Astrocyte of the spinal cord (primary cell): ENCODE results near the gene FAM171A1.

Experiments used
- DNase-seq: peaks from one replicate; pipeline ENCODE4 v3.0.0; 2011; ENCODE audit warnings: low read depth, low spot score
- H3K4me3 ChIP-seq: 2 replicates; pipeline ENCODE4 v1.5.1; 2011; ENCODE audit warnings: low read depth, mild to moderate bottlenecking, low read length, moderate library complexity
- in situ Hi-C: cut with HindIII; loops from 2 replicates; pipeline ENCODE4 v1.10.0; 2017; ENCODE audit warnings: low sequenced_read_pairs
- TF ChIP-seq, protein P1 (sequence below): IDR thresholded peaks from 2 replicates; pipeline ENCODE4 v1.5.1; 2012; ENCODE audit warnings: low read depth, mild to moderate bottlenecking, low read length, inconsistent platforms

Gene FAM171A1

DNA sequence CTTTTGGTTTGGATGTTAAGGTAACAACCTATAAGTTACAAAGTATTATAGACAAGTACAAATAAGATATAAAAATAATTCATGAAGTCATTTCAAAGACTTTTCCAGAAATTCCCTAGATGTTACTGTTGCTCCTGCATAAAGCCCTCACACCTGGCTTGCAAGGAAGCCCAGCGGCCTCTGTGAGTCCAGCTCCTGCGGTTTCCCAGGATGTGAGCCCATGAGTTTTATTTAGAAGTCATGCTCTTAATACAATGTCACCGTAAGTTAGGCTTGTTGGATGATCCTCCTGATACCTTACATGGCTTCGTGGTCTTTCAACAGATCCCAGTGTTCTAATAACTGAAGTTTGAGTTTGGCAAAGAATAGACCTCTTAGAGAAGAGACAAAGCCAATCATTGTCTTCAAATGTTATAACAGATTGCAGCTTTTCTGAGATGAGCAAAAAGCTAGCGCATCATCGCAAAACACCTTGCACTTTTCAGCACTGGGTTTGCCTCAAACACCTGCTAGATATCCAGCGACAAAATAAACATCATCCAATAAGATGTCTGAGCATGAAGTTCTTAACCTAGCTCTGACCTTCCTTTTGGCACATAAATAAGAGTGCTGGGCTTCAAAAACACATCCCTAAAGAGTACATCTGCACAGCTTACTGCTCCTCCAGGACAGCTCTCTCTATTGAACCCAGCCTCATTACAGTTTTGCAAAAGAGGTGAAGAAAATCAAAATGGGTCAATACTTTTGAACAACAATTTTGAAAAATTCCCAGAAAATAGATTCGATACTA lies 3.6 kb downstream of the FAM171A1 start:
- TF ChIP-seq, protein P1, sequence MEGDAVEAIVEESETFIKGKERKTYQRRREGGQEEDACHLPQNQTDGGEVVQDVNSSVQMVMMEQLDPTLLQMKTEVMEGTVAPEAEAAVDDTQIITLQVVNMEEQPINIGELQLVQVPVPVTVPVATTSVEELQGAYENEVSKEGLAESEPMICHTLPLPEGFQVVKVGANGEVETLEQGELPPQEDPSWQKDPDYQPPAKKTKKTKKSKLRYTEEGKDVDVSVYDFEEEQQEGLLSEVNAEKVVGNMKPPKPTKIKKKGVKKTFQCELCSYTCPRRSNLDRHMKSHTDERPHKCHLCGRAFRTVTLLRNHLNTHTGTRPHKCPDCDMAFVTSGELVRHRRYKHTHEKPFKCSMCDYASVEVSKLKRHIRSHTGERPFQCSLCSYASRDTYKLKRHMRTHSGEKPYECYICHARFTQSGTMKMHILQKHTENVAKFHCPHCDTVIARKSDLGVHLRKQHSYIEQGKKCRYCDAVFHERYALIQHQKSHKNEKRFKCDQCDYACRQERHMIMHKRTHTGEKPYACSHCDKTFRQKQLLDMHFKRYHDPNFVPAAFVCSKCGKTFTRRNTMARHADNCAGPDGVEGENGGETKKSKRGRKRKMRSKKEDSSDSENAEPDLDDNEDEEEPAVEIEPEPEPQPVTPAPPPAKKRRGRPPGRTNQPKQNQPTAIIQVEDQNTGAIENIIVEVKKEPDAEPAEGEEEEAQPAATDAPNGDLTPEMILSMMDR: no peak
- no peak for DNase-seq
- H3K4me3 ChIP-seq: no peak overlapping the region
- in situ Hi-C loops: no loop called here

DNA sequence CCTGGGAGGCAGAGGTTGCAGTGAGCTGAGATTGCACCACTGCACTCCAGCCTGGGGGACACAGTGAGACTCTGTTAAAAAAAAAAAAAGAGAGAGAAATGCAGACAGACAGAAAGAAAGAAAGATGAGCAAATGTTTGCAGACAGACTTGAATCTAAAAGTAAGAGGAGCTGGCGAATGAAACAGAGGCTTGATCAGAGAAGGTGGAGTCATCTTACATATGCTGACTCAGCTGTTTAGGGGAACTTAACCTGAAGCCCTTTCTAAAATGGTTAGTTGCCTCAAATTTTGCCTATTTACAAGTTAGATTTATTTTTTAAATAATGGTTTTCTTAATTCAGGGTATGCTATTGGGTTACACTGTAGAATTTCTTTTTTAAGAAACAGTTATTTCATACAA lies 5.4 kb downstream of the FAM171A1 start:
- DNase-seq: no peak
- TF ChIP-seq, protein P1: no peak
- in situ Hi-C loops: no loop called here
- no peak overlapping the region for H3K4me3 ChIP-seq

DNA sequence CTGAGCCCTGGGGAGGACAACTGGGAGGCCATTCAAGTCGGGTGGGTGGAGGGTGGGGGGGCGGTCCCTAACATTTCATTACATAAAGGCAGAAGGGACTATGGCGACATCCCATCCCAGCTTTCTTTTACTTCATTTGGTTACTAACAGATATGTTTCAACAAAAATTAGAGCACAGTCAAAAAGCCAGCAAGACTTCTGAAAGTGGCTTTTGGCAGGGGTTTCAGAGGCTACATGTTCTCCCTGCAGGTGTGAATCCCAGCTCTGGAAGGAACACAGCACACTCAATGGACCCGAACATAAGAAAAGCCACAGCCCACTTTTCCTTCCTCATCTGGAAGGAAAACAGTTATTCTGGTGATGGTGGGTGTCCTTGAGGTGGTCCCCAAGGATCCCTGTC lies 7.1 kb downstream of the FAM171A1 start:
- TF ChIP-seq, protein P1: no peak
- no peak for DNase-seq
- H3K4me3 ChIP-seq: no peak overlapping the region
- in situ Hi-C loops: no loop called here

DNA sequence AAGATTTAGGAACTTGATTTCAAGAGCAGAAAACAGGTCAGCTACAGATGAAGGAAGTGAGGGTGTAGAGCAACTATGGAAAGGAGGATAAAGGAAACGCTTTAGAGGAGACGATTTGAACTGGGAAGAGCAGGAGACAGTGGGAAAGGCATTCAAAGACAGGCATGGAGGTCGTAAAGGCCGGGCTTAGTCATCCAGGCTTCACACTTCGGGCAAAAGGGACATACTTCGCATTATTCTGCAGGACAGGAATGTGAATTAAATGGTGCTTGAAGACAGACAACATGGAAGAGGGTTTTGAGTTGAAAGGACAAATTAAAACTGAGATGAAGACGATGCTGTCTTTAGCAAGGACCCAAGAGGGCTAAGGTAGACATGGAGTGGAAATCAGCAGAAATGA lies 8.1 kb downstream of the FAM171A1 start:
- TF ChIP-seq, protein P1: no peak
- in situ Hi-C loops: no loop called here
- H3K4me3 ChIP-seq: no peak overlapping the region
- no peak for DNase-seq

DNA sequence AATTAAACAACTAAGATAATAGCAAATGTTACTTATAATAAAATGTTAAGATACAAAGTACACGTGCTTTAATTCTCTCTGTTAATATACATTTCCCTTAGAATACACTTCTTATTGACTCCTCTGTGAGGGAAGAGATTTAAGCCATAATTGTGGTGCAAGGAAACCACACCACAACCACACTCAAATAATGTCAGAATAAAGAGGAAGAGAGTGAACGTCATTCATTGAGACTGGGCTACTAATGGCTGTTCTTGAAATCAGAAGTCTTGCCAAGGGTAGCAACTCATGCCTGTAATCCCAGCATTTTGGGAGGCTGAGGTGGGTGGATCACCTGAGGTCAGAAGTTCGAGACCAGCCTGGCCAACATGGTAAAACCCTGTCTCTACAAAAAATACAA lies 10.0 kb downstream of the FAM171A1 start:
- no peak for DNase-seq
- TF ChIP-seq, protein P1: no peak
- no peak overlapping the region for H3K4me3 ChIP-seq
- in situ Hi-C loops: no loop called here

DNA sequence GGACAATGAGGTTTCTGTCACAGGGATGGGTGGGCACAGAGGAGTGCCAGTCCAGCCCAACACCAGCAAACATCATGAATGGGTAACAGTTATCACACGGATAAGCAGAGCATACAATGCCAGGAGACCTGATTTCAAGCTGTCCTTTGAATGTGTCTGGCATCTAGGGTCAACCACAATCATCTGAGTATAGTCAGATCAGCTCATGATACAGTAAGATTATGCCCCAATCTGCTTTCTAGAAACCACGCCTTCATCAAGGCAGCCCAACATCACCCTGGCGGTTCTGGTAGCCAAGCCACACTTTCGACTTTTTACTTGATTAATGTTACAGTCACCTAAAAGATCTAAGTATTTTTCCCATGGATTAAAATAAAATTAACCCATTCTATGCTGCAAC lies 10.5 kb downstream of the FAM171A1 start:
- TF ChIP-seq, protein P1: no peak
- DNase-seq: no peak
- in situ Hi-C loops: no loop called here
- no peak overlapping the region for H3K4me3 ChIP-seq
